Parathyroid adenoma (tissue), 2 donors: ENCODE results near the gene ZG16.

Experiments
- H2AFZ ChIP-seq: fragments of 300-600 bp; sonication (generic); one replicate; pipeline ENCODE4 v1.7.0; 2017; ENCODE audit warnings: antibody characterized with exemption, mild to moderate bottlenecking
- H3K27ac ChIP-seq: fragments of 300-600 bp; sonication (generic); one replicate; pipeline ENCODE4 v1.7.0; 2017
- H3K27me3 ChIP-seq: fragments of 300-600 bp; sonication (generic); one replicate; pipeline ENCODE4 v1.7.0; 2017; ENCODE audit warnings: low read length; ENCODE audit not compliant: control insufficient read depth, insufficient read depth
- H3K36me3 ChIP-seq: fragments of 300-600 bp; sonication (generic); one replicate; pipeline ENCODE4 v1.7.0; 2017; ENCODE audit warnings: low read length; ENCODE audit not compliant: control insufficient read depth, insufficient read depth
- H3K4me1 ChIP-seq: fragments of 300-600 bp; sonication (generic); one replicate; pipeline ENCODE4 v1.7.0; 2017; ENCODE audit warnings: control low read depth
- H3K4me2 ChIP-seq: fragments of 300-600 bp; sonication (generic); one replicate; pipeline ENCODE4 v1.7.0; 2017; ENCODE audit warnings: low read length
- H3K4me3 ChIP-seq: fragments of 300-600 bp; sonication (generic); one replicate; pipeline ENCODE4 v1.7.0; 2017; ENCODE audit warnings: low read depth, low read length
- H3K79me2 ChIP-seq: fragments of 300-600 bp; sonication (generic); one replicate; pipeline ENCODE4 v1.7.0; 2017; ENCODE audit warnings: control low read depth
- H3K9ac ChIP-seq: fragments of 300-600 bp; sonication (generic); one replicate; pipeline ENCODE4 v1.7.0; 2017; ENCODE audit warnings: mild to moderate bottlenecking
- H3K9me3 ChIP-seq: fragments of 300-600 bp; sonication (generic); one replicate; pipeline ENCODE4 v1.7.0; 2017; ENCODE audit warnings: low read length; ENCODE audit not compliant: control insufficient read depth
- TF ChIP-seq, protein P1 (sequence below): fragments of 300-600 bp; sonication (generic); IDR thresholded peaks from one replicate; pipeline ENCODE4 v1.7.0; 2017; ENCODE audit warnings: antibody characterized with exemption, mild to moderate bottlenecking
- donor health status: primary hyperparathyroidism.

ZG16 gene

GRCh38 chr16:29818082-29818481 lies 40.0 kb downstream of the ZG16 start:
- Histone ChIP-seq H3K27me3 (no peaks in the 10 kb centered on the region), H3K9me3 (no peaks in the 10 kb centered on the region), H3K27ac (no peak overlapping the region), H2AFZ (no peak overlapping the region), H3K4me3 (no peak overlapping the region), H3K4me1 (peaks cover 25% of the 10 kb centered on the region), H3K9ac (no peak overlapping the region), H3K36me3 (no peaks in the 10 kb centered on the region), H3K79me2 (peaks cover 26% of the 10 kb centered on the region), H3K4me2 (no peak overlapping the region)
- TF ChIP-seq, protein P1, sequence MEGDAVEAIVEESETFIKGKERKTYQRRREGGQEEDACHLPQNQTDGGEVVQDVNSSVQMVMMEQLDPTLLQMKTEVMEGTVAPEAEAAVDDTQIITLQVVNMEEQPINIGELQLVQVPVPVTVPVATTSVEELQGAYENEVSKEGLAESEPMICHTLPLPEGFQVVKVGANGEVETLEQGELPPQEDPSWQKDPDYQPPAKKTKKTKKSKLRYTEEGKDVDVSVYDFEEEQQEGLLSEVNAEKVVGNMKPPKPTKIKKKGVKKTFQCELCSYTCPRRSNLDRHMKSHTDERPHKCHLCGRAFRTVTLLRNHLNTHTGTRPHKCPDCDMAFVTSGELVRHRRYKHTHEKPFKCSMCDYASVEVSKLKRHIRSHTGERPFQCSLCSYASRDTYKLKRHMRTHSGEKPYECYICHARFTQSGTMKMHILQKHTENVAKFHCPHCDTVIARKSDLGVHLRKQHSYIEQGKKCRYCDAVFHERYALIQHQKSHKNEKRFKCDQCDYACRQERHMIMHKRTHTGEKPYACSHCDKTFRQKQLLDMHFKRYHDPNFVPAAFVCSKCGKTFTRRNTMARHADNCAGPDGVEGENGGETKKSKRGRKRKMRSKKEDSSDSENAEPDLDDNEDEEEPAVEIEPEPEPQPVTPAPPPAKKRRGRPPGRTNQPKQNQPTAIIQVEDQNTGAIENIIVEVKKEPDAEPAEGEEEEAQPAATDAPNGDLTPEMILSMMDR = no peak

- Histone ChIP-seq H3K27ac (peak overlapping the region; percentile 93), H3K4me1 (peaks cover 19% of the 10 kb centered on the region), H2AFZ (no peak overlapping the region), H3K9me3 (no peaks in the 10 kb centered on the region), H3K79me2 (peaks cover 34% of the 10 kb centered on the region), H3K27me3 (no peaks in the 10 kb centered on the region), H3K9ac (no peak overlapping the region), H3K36me3 (no peaks in the 10 kb centered on the region), H3K4me2 (no peak overlapping the region), H3K4me3 (no peak overlapping the region)
- TF ChIP-seq, protein P1 = no peak
Measured at GRCh38 chr16:29819506-29819905, 41.5 kb downstream of the ZG16 start.

- peaks cover 14% of the 10 kb centered on the region for H3K4me1 ChIP-seq
- H3K9me3 ChIP-seq = no peaks in the 10 kb centered on the region
- H3K27ac ChIP-seq = peak within 1 kb of the TSS; percentile 93
- peak within 1 kb of the TSS; percentile 76 for H3K4me2 ChIP-seq
- H3K36me3 ChIP-seq = no peaks in the 10 kb centered on the region
- no peaks in the 10 kb centered on the region for H3K27me3 ChIP-seq
- TF ChIP-seq, protein P1 = no peak
- H3K9ac ChIP-seq = peak within 1 kb of the TSS; percentile 43
- peak within 1 kb of the TSS; percentile 72 for H2AFZ ChIP-seq
- H3K79me2 ChIP-seq = peaks cover 39% of the 10 kb centered on the region
- H3K4me3 ChIP-seq = peak within 1 kb of the TSS; percentile 68
Measured at GRCh38 chr16:29820271-29820701, 42.2 kb downstream of the ZG16 start, which contains the start of gene MVP. TSS of gene MVP (plus strand) at chr16:29820462. CDS start at chr16:29830550, 10,088 bp downstream.

DNA sequence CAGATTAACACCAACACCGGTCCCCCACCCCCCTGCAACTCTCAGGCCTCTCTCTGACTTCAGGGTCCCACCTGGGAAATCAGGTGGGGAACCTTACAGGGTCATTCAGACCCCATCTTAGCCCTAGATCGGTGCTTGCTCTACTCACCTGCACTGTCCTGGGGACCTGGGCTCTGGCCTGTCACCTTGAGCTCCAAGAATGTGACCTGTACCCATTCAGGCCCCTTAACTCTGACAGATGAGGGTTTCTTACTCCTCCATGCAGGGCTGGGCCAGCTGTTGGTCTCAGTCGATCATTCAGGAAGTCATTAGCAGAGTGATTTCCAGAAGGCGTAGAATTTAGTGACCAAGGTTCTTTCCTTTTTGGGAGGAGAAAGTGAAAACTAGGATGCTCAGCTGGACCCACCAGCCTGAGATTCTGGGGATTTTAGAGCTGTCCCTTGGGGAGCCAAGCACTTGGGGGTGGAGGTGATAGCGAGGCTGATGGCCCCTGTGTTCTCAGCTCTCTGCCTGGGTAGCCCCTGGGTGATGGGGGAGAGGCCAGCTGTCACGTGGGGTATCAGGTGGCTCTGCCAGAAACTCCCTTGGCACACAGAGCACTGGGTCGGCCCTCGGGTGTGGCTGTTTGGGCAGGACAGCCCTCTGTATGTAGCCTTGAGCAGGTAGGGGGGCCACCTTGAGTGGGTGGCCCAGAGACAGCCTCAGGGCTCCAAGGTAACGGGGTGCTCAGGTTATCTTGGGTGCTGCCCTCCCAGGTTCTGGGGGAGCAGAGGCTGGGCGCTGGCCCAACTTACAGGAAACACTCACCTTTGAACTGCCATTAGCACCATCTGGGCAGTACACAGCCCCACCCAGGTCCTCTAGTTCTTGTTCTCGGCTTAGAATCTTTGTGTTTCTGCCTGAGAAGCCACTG lies 42.9 kb downstream of the ZG16 start:
- Histone ChIP-seq H3K4me1 (peaks cover 14% of the 10 kb centered on the region), H3K9ac (peak overlapping the region; percentile 43), H3K27ac (peak overlapping the region; percentile 93), H3K27me3 (no peaks in the 10 kb centered on the region), H3K4me2 (peak overlapping the region; percentile 76), H3K79me2 (peaks cover 46% of the 10 kb centered on the region), H3K9me3 (no peaks in the 10 kb centered on the region), H3K4me3 (peak overlapping the region; percentile 68), H2AFZ (peak overlapping the region; percentile 72), H3K36me3 (no peaks in the 10 kb centered on the region)
- TF ChIP-seq, protein P1 = no peak
